B cell (primary cell): ENCODE measurements around the gene TRAPPC1. TPM values are rescaled to one million over a fixed set of nuclear protein-coding genes. Genes with fewer than 3 reads are reported as not detected.
A peak's percentile ranks its signal among the peaks of the same experiment; 100 is the strongest.

Experiments
- ATAC-seq: fragments of 200-7000 bp; cut with Tn5 transposase; one replicate; pipeline ENCODE4 v1.10.0; 2021; ENCODE audit warnings: low read depth, mild to moderate bottlenecking, moderate number of reproducible peaks, moderate library complexity
- CTCF ChIA-PET: fragments of 350-600 bp; sonication (Branson Sonifier 250); formaldehyde crosslinking; loops from one replicate; lab custom pipeline; 2021; ENCODE audit warnings: antibody characterized with exemption, inconsistent platforms; lab: Charles Lee
- POLR2A ChIA-PET: fragments of 350-600 bp; sonication (Branson Sonifier 250); formaldehyde crosslinking; loops from one replicate; lab custom pipeline; 2021; ENCODE audit warnings: antibody characterized with exemption; lab: Charles Lee
- DNase-seq: peaks from one replicate; pipeline ENCODE4 v3.0.0; 2013
- H2AFZ ChIP-seq: 2 replicates; pipeline ENCODE4 v1.6.1; 2012; ENCODE audit warnings: mild to moderate bottlenecking, low read depth, low read length; ENCODE audit not compliant: insufficient read depth, poor library complexity, severe bottlenecking
- H3K27ac ChIP-seq, 2 donors: 1 replicate in 1 of 2; 2 replicates in 1 of 2; pipeline ENCODE4 v1.5.1; 2012 to 2013; ENCODE audit warnings: low read length in 2 of 2, mild to moderate bottlenecking in 2 of 2, moderate library complexity in 1 of 2
- H3K27me3 ChIP-seq, 4 experiments: fragments of 200-600 bp in 1 of 4; sonication (generic) in 1 of 4; replicated peaks in 1 of 4; 1 replicate in 2 of 4; 2 replicates in 2 of 4; pipeline versions ENCODE4 v1.6.1 to v1.7.0; 2013 to 2016; ENCODE audit warnings: low read length in 3 of 4, mild to moderate bottlenecking in 2 of 4, mixed read lengths in 1 of 4, moderate library complexity in 1 of 4; ENCODE audit not compliant: insufficient read depth in 4 of 4, control insufficient read depth in 3 of 4; ENCODE audit errors: control extremely low read depth in 1 of 4
- H3K36me3 ChIP-seq, 2 experiments: replicated peaks in 1 of 2; 1 replicate in 1 of 2; 2 replicates in 1 of 2; pipeline versions ENCODE4 v1.6.1 to v1.7.1; 2013; ENCODE audit warnings: low read length in 1 of 2; ENCODE audit not compliant: insufficient read depth in 2 of 2, control insufficient read depth in 1 of 2; ENCODE audit errors: control extremely low read depth in 1 of 2, extremely low read depth in 1 of 2
- H3K4me1 ChIP-seq, 2 donors: fragments of 200-600 bp in 1 of 2; sonication (generic) in 1 of 2; 1 replicate in 1 of 2; 2 replicates in 1 of 2; pipeline versions ENCODE4 v1.5.1 to v1.6.1; 2013 to 2017; ENCODE audit warnings: low read length in 2 of 2; ENCODE audit not compliant: control insufficient read depth in 2 of 2, insufficient read depth in 2 of 2
- H3K4me2 ChIP-seq: replicated peaks from 2 replicates; pipeline ENCODE3; 2012; ENCODE audit warnings: mild to moderate bottlenecking, low read depth, low read length; ENCODE audit not compliant: poor library complexity, severe bottlenecking
- H3K4me3 ChIP-seq, 5 experiments: fragments of 200-600 bp in 1 of 5; sonication (generic) in 1 of 5; 1 replicate in 3 of 5; 2 replicates in 2 of 5; pipeline versions ENCODE4 v1.5.1 to v1.7.0; 2011 to 2016; ENCODE audit warnings: low read length in 4 of 5, mild to moderate bottlenecking in 4 of 5, low read depth in 2 of 5, control low read depth in 1 of 5, moderate library complexity in 1 of 5; ENCODE audit not compliant: insufficient read depth in 1 of 5; ENCODE audit errors: control extremely low read depth in 1 of 5, extremely low read depth in 1 of 5
- H3K79me2 ChIP-seq: fragments of 200-600 bp; sonication (generic); one replicate; pipeline ENCODE4 v1.6.0; 2016; ENCODE audit warnings: low read length; ENCODE audit not compliant: control insufficient read depth, insufficient read depth
- H3K9ac ChIP-seq: fragments of 200-600 bp; sonication (generic); 2 replicates; pipeline ENCODE4 v1.6.1; 2017; ENCODE audit warnings: mild to moderate bottlenecking, low read length, moderate library complexity
- H3K9me3 ChIP-seq, 3 donors: one replicate each; pipeline versions ENCODE4 v1.6.1 to v1.7.1; 2013; ENCODE audit warnings: low read length in 2 of 3; ENCODE audit not compliant: control insufficient read depth in 2 of 3, insufficient read depth in 1 of 3; ENCODE audit errors: control extremely low read depth in 1 of 3
- H4K20me1 ChIP-seq: 2 replicates; pipeline ENCODE4 v1.6.0; 2012; ENCODE audit warnings: mild to moderate bottlenecking, low read length; ENCODE audit not compliant: insufficient read depth, control insufficient read depth, poor library complexity, severe bottlenecking
- H3K27ac Mint-ChIP-seq: one replicate; pipeline ENCODE4 v1.8.0; 2021; ENCODE audit warnings: mixed read lengths
- H3K27me3 Mint-ChIP-seq: one replicate; pipeline ENCODE4 v1.8.0; 2021; ENCODE audit warnings: mixed read lengths
- H3K4me1 Mint-ChIP-seq: one replicate; pipeline ENCODE4 v1.8.0; 2021; ENCODE audit warnings: mixed read lengths
- H3K4me3 Mint-ChIP-seq: one replicate; pipeline ENCODE4 v1.8.0; 2021; ENCODE audit warnings: mixed read lengths
- H3K9me3 Mint-ChIP-seq: one replicate; pipeline ENCODE4 v1.8.0; 2022; ENCODE audit warnings: mixed read lengths; ENCODE audit not compliant: insufficient read depth
- EZH2 ChIP-seq: IDR thresholded peaks from 2 replicates; pipeline ENCODE4 v1.6.1; 2012; ENCODE audit warnings: borderline replicate concordance, low read depth, mild to moderate bottlenecking, moderate library complexity, low read length; ENCODE audit not compliant: insufficient read depth, poor library complexity, severe bottlenecking
- WGBS: methylation state at CpG from one replicate; pipeline ENCODE4 v1.1.5; 2013; ENCODE audit warnings: missing lambda C conversion rate; ENCODE audit not compliant: insufficient coverage; 5-methylcytosine and 5-hydroxymethylcytosine counted together
- intact Hi-C: fragments of 100-400 bp; cut with micrococcal nuclease; formaldehyde crosslinking; loops from one replicate; pipeline ENCODE4 v1.10.0; 2022
- polyA plus RNA-seq: library from polyadenylated mRNA; depleted of rRNA; stranded (reverse); fragments of >200 nt; gene quantifications from 2 replicates; pipeline ENCODE4 v1.2.3, GENCODE V29; 2012
- total RNA-seq, 2 donors: library from RNA; stranded (reverse); fragments of 120-200 nt in 1 of 2; gene quantifications; 1 replicate in 1 of 2; 2 replicates in 1 of 2; pipeline versions ENCODE4 v1.2.3 to v1.2.4, GENCODE V29; 2013 to 2022
- TF ChIP-seq, protein P1 (sequence below): fragments of 200-600 bp; IDR thresholded peaks from one replicate; pipeline ENCODE4 v1.8.0; 2022; ENCODE audit warnings: antibody characterized with exemption, mild to moderate bottlenecking

Gene TRAPPC1
- total and polyA plus RNA-seq, 2 donors (not counting 1 experiment from before 2014, with no cell fraction given): 118 to 173 TPM

DNA sequence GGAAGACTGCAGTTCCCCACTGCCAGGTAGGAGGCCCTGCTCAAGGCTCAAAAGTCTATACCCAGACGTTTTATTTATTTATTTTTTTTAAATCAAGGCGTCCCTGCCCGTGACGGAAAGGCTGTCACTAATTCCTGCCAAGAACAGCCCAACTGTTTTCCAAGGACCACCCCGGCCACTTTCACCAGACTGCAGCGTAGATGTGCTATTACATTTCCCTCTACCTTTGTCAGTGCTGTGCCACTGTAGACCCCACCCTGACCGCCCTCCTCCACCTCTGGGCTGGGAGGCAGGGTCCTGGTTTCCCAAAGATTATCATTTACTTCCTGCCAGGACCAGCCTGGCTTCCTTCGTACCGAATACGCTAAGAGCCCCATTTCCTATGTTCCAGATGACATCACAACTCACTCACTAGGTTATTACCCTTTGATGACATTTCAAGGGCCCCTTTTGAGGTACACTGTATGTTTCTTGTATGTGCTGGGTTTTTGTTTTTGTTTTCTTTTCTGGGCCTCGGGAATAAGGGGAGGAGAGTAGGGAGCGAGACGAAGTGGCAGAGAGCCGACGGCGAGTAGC lies 9.4 kb downstream of the TRAPPC1 start:
- no peaks in the 10 kb centered on the region for H3K79me2 ChIP-seq
- intact Hi-C loops: loop anchor here (1.0 kb wide), 1 partner anchor 10 kb away; the partner anchor contains the start of gene CNTROB
- peak overlapping the region; percentile 85 for H3K27ac Mint-ChIP-seq

More for the DNA sequence above, 9.4 kb downstream of the TRAPPC1 start:
- Histone ChIP-seq H3K27me3 (no peaks in the 10 kb centered on the region), H3K4me1 (peaks cover 4 to 16% of the 10 kb centered on the region in 2 donors), H3K9me3 (no peaks in the 10 kb centered on the region), H4K20me1 (no peaks in the 10 kb centered on the region), H3K9ac (peak overlapping the region; percentile 71), H3K27ac (peak overlapping the region; percentile 25 to 42), H3K4me2 (peak overlapping the region; percentile 94), H3K36me3 (no peaks in the 10 kb centered on the region), H3K4me3 (peak overlapping the region; percentile 32 to 64 (median 53)), H2AFZ (peak overlapping the region; percentile 94)
- POLR2A ChIA-PET: interaction anchor here (1.0 kb wide), 1 partner anchor 10 kb away, joined by 3 read pairs; the partner anchor contains the start of genes CNTROB and TRAPPC1
- peak overlapping the region; percentile 83 for H3K4me3 Mint-ChIP-seq
- H3K27me3 Mint-ChIP-seq: no peaks in the 10 kb centered on the region
- WGBS: 54% methylated on average over 14 of the region's 16 CpGs
- ATAC-seq (peak; percentile 3), DNase-seq (no peak)
- H3K9me3 Mint-ChIP-seq: no peaks in the 10 kb centered on the region
- TF ChIP-seq, protein P1, sequence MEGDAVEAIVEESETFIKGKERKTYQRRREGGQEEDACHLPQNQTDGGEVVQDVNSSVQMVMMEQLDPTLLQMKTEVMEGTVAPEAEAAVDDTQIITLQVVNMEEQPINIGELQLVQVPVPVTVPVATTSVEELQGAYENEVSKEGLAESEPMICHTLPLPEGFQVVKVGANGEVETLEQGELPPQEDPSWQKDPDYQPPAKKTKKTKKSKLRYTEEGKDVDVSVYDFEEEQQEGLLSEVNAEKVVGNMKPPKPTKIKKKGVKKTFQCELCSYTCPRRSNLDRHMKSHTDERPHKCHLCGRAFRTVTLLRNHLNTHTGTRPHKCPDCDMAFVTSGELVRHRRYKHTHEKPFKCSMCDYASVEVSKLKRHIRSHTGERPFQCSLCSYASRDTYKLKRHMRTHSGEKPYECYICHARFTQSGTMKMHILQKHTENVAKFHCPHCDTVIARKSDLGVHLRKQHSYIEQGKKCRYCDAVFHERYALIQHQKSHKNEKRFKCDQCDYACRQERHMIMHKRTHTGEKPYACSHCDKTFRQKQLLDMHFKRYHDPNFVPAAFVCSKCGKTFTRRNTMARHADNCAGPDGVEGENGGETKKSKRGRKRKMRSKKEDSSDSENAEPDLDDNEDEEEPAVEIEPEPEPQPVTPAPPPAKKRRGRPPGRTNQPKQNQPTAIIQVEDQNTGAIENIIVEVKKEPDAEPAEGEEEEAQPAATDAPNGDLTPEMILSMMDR: no peak
- no peak for TF ChIP-seq EZH2
- H3K4me1 Mint-ChIP-seq: peaks cover 11% of the 10 kb centered on the region
- CTCF ChIA-PET: interaction anchor here (0.8 to 3.2 kb wide), 5 partner anchors 10 to 134 kb away, joined by 3 to 31 read pairs (median 4); partner anchors contain the start of genes CNTROB and TRAPPC1
